T-helper 1 cell treated with Interleukin-12 subunit alpha and Interleukin-12 subunit beta and Interleukin-4 antibody, amounts not matched to agents 30 ng/mL and 1 ng/mL, for 36 hours (primary cell): ENCODE measurements around the gene ARSD. TPM values are rescaled to one million over a fixed set of nuclear protein-coding genes. Genes with fewer than 3 reads are reported as not detected.
"Not testable (repeated sequence)": the region's sequence is repeated elsewhere in the genome, so short reads cannot be mapped to it uniquely, and the experiment has no call there.

Source experiments
- intact Hi-C: fragments of 100-400 bp; cut with micrococcal nuclease; formaldehyde crosslinking; loops from one replicate; pipeline ENCODE4 v1.15.1; 2024
- total RNA-seq: library from RNA; stranded (reverse); gene quantifications from 2 replicates; pipeline ENCODE4 v1.2.3, GENCODE V29; 2022

Gene ARSD
- total RNA-seq, 1 donor from 2014 or later: 4.1 TPM

GRCh38 chrX:2933125-2933900, 4.2 kb upstream of the ARSD start:
- intact Hi-C loops: no loop called here

DNA sequence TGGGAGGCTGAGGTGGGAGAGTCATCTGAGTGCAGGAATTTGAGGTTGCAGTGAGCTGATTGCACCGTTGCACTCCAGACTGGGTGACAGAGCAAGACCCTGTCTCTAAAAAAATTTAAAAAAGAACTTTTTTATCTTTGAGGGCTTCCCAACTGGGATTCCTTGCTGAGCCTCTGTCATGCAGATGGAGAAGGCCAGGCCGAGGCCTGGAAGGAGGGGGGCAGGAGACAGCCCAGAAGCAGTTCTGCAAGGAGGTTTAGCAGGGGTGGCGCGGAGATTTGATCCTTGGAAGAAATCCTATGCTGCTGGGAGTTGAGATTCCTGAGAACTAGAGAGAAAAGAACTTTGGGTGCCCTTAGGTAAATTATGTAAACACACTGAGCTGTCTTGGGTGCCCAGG, 2.5 kb upstream of the ARSD start:
- intact Hi-C loops: no loop called here

- intact Hi-C loops: no loop called here
Observed at GRCh38 chrX:2931155-2931554, 2.0 kb upstream of the ARSD start.

DNA sequence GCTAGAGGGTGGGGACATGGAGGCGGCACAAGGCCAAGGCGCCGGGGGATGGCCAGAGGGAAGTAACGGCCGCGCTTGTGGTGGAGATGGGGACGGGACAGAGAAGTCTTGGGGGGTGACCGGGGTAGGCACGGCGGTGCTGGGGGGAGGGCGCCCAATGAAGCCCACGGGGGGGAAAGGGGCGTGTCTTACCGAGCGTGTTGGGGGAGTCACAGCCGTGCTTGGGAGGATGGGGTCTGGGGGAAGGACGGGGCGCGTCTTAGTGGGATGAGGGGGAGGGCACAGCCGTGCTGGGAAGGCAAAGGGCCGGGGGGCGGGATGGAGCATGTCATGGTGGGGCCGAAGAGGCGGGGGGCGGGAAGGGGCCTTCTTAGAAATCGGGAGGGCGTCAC, 952 bp downstream of the ARSD start:
- intact Hi-C loops: loop anchor here (1.0 kb wide), 2 partner anchors 40 to 710 kb away; no protein-coding TSS in a partner anchor

DNA sequence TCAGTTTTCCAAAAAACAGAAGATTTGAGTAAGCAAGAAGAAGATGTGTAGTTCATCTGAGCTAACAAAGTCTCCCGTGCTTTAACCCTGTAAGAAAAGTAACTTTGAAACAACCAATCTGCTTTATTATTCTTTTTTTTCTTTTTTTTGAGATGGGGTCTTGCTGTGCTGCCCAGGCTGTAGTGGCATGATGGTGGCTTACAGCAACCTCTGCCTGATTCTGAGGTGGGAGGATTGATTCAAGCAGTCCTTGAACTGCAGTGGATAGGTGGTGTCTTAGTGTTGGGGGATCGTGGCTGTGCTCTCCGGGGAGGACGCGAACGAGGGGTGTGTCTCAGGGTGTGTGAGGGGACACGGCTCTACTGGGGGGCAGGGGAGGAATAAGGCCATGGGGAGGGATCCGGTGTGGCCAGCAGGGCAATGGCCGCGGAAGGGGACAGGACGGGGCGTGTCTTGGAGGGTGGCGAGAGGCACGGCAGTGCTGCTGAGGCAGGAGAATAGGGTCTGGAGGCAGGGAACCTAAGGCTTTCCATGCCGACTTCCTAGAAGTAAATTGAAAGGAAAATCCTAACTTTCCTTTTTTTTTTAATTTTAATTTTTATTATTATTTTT, 2.4 kb downstream of the ARSD start:
- intact Hi-C loops: no loop called here

DNA sequence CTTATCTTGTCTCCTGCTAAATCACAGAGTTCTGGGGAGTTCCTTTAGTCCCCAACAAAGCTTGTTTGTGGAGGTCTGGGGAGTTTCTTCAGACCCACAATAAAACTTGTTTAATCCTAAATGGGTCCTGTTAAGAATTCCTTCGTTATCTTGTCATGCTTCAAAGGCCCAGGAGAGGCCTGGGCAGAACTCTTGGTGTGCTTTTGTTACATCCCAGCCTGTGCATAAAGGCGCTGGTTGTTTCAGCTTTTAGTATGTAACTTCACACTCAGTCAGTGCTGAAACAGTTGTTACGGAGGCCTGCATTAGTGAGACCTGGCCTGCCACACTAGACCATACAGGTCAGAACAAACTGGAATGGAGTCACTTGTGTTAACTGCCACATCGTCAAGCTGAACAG, 2.9 kb downstream of the ARSD start:
- intact Hi-C loops: not testable (repeated sequence)

- intact Hi-C loops: no loop called here
Observed at GRCh38 chrX:2924151-2924550, 5.0 kb downstream of the ARSD start.

GRCh38 chrX:2921750-2922149, 7.4 kb downstream of the ARSD start:
- intact Hi-C loops: no loop called here

- intact Hi-C loops: no loop called here
Observed at GRCh38 chrX:2921193-2921592, 7.9 kb downstream of the ARSD start.

- intact Hi-C loops: no loop called here
Observed at GRCh38 chrX:2917767-2918166, 11.4 kb downstream of the ARSD start.

DNA sequence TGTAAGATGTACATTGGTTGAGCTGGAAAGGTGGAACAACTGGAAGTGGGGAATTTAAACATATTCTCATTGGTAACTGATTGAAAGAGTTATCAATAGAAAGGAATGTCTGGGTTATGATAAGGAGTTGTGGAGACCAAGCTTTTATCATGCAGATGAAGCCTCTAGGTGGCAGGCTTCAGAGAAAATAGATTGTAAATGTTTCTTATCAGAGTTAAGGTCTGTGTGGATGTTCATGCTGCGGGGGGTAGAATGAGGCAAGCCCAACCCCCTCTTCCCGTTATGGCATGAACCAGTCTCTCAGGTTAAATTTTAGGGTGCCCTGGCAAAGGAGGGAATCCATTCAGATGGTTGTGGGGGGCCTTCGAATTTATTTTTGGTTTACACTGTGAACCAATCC, 16.0 kb downstream of the ARSD start:
- intact Hi-C loops: no loop called here

- intact Hi-C loops: no loop called here
Observed at GRCh38 chrX:2910109-2910508, 19.0 kb downstream of the ARSD start.

GRCh38 chrX:2908125-2908685, 20.9 kb downstream of the ARSD start:
- intact Hi-C loops: no loop called here

GRCh38 chrX:2907295-2907694, 21.8 kb downstream of the ARSD start:
- intact Hi-C loops: no loop called here

DNA sequence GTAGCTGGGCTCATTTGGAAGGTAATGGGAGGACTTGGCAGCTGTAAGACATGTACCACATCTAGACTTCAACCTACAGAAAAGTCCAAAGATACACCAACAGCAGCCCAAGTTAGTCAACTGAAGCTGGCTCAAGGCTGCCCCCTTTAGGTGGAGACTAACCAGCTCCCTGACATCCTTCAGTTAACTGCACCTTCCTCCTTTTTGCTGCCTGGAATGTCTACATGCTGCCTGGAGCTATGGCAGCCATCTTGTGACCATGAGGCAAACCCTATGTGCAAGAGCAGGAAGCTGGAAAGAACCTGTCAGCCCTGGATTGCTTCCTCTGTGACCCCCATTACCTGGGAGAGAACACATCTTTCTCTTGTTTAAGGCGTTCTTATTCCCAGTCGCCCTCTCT, 25.8 kb downstream of the ARSD start:
- intact Hi-C loops: no loop called here

- intact Hi-C loops: no loop called here
Observed at GRCh38 chrX:2902841-2903240, 26.3 kb downstream of the ARSD start.

GRCh38 chrX:2901367-2902036, 27.6 kb downstream of the ARSD start:
- intact Hi-C loops: no loop called here

- intact Hi-C loops: no loop called here
Observed at GRCh38 chrX:2898846-2899512, 30.2 kb downstream of the ARSD start.

DNA sequence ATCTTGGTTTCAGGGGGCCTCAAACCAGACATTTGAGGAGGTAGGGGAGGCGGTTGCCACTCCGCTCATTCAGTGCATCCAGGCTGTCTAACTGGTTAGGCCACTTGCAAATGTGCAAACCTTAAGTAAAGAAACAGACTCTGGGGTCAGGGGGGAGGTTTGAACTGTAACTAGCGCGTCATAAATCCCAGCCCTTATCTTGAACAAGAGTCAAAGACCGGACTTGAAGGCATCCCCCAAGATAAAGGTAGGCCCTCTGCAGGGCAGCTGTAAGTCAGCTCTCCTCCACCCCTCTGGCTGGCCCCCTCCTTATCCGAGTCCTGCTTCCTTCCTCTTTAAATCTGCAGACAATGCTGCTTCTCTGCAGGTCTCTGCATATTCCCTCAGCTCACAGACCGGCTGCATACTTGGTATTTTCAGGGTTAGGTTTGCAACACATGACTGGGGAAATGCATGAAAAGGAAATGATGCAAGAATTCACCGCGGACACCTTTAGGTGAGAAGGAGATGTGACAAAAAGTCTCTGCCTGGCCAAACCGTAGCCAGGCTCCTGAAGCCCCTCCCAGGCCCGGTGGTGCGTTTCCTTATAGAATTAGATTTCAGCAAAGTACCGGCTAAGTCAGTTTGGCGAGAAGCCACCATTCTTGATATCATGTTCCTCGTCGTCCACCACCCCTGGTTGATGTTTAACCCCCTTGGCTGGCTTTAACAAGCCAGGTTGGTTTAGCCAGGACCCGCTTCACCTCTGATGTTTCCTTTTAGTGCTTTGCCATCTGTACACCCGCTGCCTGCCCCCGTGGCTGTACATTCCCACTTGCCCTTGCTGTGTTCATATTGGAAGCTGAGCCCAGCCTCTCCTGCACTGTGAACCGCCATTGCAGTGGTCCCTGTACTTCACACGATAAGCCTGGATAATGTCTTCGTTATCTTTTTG, 31.2 kb downstream of the ARSD start:
- intact Hi-C loops: not testable (repeated sequence)

DNA sequence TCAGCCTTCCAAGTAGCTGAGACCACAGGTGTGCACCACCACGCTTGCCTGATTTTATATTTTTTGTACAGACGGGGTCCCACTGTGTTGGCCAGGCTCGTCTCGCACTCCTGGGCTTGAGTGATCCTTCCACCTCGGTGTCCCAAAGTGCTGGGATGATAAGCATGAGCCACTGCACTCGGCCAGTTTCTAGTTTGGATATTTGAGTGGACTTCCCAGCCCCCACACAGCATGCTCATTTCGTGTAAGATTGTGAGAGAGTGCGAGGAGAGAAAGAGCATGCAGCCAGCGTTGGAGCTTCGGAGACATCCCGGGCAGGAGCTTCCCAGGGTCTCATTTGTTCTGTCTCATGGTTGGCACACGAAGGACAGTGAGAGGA, 31.8 kb downstream of the ARSD start:
- intact Hi-C loops: no loop called here

DNA sequence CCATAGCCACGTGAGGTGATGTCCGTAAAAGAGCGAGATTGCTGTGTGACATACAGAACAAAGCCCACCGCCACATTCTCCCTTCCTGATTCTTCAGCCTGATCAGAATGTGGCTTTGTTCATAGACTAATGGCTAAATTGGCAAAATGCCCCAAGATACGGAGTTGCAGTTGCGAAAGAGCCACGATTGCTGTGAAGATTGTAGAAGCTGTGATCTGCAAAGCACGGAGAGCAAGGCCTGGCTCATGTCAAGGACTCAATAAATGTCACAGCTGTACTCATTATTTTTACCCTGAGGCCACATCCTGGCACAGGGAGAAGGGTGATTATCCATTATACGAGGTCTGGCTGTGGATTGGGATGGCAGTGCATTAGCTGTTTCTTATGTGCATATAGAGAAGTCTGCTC, 34.2 kb downstream of the ARSD start:
- intact Hi-C loops: no loop called here
